ENCODE data around the gene KCTD11.
"Not testable (repeated sequence)": the region's sequence is repeated elsewhere in the genome, so short reads cannot be mapped to it uniquely, and the experiment has no call there.

KCTD11 gene

DNA sequence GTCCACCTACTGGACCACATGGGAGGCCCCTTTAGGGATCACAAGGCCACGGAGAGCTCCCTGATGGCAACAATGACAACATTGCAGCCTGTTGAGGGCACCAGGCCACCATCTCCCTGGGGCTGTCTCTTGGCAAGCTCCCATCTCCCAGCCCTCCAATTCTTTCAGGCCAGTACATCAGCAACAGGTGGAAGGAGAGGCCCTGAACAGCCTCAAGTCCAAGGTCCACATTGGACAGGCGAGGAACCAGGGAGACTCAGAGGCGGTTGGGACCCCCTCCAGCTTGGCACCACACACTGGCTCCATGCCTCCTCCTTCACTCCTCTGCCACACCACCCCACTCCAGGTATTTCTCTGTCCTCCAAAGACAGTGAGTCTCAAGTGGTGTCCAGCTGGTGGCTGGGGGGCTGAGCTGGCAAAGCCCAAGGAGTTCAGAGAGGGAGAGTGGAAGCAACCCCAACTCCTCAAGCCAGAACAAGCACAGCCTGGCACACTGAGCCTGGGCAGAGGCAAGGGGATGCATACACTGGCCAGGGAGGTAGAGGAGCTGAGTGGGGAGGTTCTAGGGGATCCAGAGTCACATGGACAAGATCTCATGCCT, 16.9 kb upstream of the KCTD11 start:
- H2AFZ ChIP-seq (ENCODE audit: low read depth, low read length): no peak overlapping the region
- H3K27ac ChIP-seq (ENCODE audit: low read length): no peak overlapping the region
- no peak overlapping the region for H3K4me3 ChIP-seq (ENCODE audit: low read length)
- H3K9me3 ChIP-seq (ENCODE audit: insufficient read depth, low read length): no peaks in the 10 kb centered on the region
- peaks cover 4% of the 10 kb centered on the region for H3K36me3 ChIP-seq (replicated peaks; ENCODE audit: low read depth, low read length)
- no peaks in the 10 kb centered on the region for H4K20me1 ChIP-seq (ENCODE audit: insufficient read depth, low read length)
- TF ChIP-seq, protein P1, sequence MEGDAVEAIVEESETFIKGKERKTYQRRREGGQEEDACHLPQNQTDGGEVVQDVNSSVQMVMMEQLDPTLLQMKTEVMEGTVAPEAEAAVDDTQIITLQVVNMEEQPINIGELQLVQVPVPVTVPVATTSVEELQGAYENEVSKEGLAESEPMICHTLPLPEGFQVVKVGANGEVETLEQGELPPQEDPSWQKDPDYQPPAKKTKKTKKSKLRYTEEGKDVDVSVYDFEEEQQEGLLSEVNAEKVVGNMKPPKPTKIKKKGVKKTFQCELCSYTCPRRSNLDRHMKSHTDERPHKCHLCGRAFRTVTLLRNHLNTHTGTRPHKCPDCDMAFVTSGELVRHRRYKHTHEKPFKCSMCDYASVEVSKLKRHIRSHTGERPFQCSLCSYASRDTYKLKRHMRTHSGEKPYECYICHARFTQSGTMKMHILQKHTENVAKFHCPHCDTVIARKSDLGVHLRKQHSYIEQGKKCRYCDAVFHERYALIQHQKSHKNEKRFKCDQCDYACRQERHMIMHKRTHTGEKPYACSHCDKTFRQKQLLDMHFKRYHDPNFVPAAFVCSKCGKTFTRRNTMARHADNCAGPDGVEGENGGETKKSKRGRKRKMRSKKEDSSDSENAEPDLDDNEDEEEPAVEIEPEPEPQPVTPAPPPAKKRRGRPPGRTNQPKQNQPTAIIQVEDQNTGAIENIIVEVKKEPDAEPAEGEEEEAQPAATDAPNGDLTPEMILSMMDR (IDR thresholded peaks at IDR 0.05; ENCODE audit: low read depth, low read length): no peak
- TF ChIP-seq EZH2phosphoT487 (IDR thresholded peaks at IDR 0.05; ENCODE audit: low read depth): no peak
- no peak overlapping the region for H3K9ac ChIP-seq (ENCODE audit: low read length)
- peaks cover 9% of the 10 kb centered on the region for H3K79me2 ChIP-seq (ENCODE audit: low read length)
- H3K4me1 ChIP-seq (ENCODE audit: low read length): peaks cover 37% of the 10 kb centered on the region
- no peaks in the 10 kb centered on the region for H3K27me3 ChIP-seq (ENCODE audit: low read depth, low read length)
- H3K4me2 ChIP-seq (ENCODE audit: low read length): no peak overlapping the region

DNA sequence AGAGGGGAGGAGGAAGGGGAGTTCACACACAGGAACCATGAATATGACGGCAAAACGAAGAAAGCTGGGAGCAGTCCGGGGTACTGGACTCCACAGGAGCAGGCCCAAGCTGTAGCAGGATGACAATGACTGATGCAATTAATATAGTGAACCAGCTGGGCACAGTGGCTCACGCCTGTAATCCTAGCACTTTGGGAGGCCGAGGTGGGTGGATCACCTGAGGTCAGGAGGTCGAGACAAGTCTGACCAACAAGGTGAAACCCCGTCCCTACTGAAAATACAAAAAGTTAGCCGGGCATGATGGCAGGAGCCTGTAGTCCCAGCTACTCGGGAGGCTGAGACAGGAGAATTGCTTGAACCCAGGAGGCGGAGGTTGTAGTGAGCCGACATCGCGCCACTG, 16.2 kb upstream of the KCTD11 start:
- not testable (repeated sequence) for H3K79me2 ChIP-seq (ENCODE audit: low read length); H4K20me1 ChIP-seq (ENCODE audit: insufficient read depth, low read length); H2AFZ ChIP-seq (ENCODE audit: low read depth, low read length); H3K36me3 ChIP-seq (replicated peaks; ENCODE audit: low read depth, low read length); H3K27me3 ChIP-seq (ENCODE audit: low read depth, low read length); H3K9me3 ChIP-seq (ENCODE audit: insufficient read depth, low read length)
- peak overlapping the region; percentile 92; the same call in 1 of the 2 replicates for H3K9ac ChIP-seq (ENCODE audit: low read length)
- peak overlapping the region; percentile 14; the same call in 1 of the 2 replicates for H3K27ac ChIP-seq (ENCODE audit: low read length)
- peak overlapping the region; percentile 99 for H3K4me3 ChIP-seq (ENCODE audit: low read length)
- peaks cover 34% of the 10 kb centered on the region for H3K4me1 ChIP-seq (ENCODE audit: low read length)
- H3K4me2 ChIP-seq (ENCODE audit: low read length): peak overlapping the region; percentile 96

DNA sequence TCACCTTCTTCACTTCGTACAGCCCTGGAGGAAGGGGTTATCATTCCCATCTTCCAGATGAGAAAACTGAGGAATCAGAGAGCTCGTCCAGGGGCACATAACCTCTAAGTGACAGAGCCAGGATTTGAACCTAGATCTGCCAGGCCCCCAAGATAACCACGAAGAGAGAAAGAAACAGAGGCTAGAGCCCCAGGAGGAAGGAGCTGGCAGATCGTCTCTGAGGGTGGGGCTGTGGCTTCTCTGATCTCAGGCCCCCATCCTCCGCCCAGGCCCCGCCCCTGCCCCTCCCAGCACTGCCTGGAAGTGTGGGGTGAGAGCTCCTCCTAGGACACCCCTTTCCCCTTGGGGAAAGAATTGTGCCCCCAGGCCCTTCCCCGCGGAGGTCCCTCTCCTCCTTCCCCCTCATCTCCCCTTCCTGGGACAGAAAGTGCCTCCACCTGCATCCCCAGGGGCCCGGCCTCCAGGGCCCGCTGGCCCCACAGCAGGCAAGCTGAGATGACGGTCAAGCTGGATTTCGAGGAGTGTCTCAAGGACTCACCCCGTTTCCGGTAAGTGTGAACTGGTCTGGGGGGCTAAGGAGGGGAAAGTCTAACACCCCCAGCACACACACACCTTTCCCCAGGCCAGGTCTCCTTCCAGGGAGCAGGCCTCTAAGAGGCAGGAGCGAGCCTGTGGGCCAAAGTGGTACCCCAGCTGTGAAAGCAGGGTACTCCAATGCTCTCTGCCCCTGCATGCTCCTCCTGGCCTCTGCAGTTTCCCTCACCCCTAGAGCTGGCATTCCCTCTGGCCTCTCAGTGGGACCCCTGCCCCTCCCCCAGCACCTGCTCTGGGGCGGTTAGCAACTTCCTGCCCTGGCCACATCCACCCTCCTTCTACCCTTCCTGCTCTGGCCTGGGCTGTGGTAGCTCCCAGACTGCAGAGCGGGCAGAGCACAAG, 15.5 kb upstream of the KCTD11 start, which contains the start of gene ACAP1:
ACAP1 (plus strand) TSS at position 290 of the 936 bp plus-strand sequence; CDS start at position 496, 206 bp downstream.
- H3K4me1 ChIP-seq (ENCODE audit: low read length): peaks cover 26% of the 10 kb centered on the region
- no peaks in the 10 kb centered on the region for H3K9me3 ChIP-seq (ENCODE audit: insufficient read depth, low read length)
- H3K27ac ChIP-seq (ENCODE audit: low read length): peak within 1 kb of the TSS; percentile 63
- peaks cover 9% of the 10 kb centered on the region for H3K79me2 ChIP-seq (ENCODE audit: low read length)
- H3K4me3 ChIP-seq (ENCODE audit: low read length): peak within 1 kb of the TSS; percentile 99
- TF ChIP-seq EZH2phosphoT487 (IDR thresholded peaks at IDR 0.05; ENCODE audit: low read depth): no peak
- TF ChIP-seq, protein P1 (IDR thresholded peaks at IDR 0.05; ENCODE audit: low read depth, low read length): no peak; the same call in 1 of the 2 replicates
- H3K36me3 ChIP-seq (replicated peaks; ENCODE audit: low read depth, low read length): peaks cover 4% of the 10 kb centered on the region
- H3K27me3 ChIP-seq (ENCODE audit: low read depth, low read length): no peaks in the 10 kb centered on the region
- peak within 1 kb of the TSS; percentile 52; the same call in 1 of the 2 replicates for H2AFZ ChIP-seq (ENCODE audit: low read depth, low read length)
- H3K4me2 ChIP-seq (ENCODE audit: low read length): peak within 1 kb of the TSS; percentile 96
- no peaks in the 10 kb centered on the region for H4K20me1 ChIP-seq (ENCODE audit: insufficient read depth, low read length)
- peak within 1 kb of the TSS; percentile 92 for H3K9ac ChIP-seq (ENCODE audit: low read length)

DNA sequence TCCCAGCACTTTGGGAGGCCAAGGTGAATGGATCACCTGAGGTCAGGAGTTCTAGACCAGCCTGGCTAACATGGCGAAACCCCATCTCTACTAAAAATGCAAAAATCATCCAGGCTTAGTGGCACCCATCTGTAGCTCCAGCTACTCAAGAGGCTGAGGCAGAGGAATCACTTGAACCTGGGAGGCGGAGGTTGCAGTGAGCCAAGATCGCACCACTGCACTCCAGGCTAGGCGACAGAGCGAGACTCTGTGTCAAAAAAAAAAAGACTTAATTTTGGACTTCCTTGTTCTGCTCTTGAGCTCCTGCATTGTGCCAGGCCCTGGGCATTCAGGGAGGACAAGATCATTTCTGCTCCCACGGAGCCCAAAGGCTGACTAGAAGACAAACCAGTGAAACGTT, 14.4 kb upstream of the KCTD11 start:
- H3K4me2 ChIP-seq (ENCODE audit: low read length): peak overlapping the region; percentile 96; the same call in 1 of the 2 replicates
- H3K9ac ChIP-seq (ENCODE audit: low read length): not testable (repeated sequence)

DNA sequence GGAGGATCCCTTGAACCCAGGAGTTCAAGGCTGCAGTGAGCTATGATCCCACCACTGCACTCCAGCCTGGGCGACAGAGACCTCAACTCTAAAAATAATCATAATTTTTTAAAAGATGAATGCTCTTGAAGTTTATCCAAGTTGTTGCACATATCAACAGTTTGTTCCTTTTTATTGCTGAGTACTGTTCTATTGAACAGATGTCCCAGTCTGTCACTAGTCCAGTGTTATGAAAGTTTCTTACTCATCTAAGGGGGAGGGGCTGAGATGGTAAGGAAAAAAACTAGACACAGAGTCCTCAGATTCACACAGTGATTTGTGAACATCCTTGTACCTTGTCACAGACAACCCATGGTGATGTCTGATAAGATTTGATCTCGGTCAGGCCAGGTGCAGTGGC, 11.8 kb upstream of the KCTD11 start:
- peaks cover 9% of the 10 kb centered on the region for H3K79me2 ChIP-seq (ENCODE audit: low read length)
- H3K9me3 ChIP-seq (ENCODE audit: insufficient read depth, low read length): no peaks in the 10 kb centered on the region
- H3K36me3 ChIP-seq (replicated peaks; ENCODE audit: low read depth, low read length): peaks cover 4% of the 10 kb centered on the region
- H3K4me2 ChIP-seq (ENCODE audit: low read length): no peak overlapping the region
- no peak overlapping the region for H3K4me3 ChIP-seq (ENCODE audit: low read length)
- no peak overlapping the region for H2AFZ ChIP-seq (ENCODE audit: low read depth, low read length)
- no peaks in the 10 kb centered on the region for H3K27me3 ChIP-seq (ENCODE audit: low read depth, low read length)
- peaks cover 15% of the 10 kb centered on the region for H3K4me1 ChIP-seq (ENCODE audit: low read length)
- TF ChIP-seq EZH2phosphoT487 (IDR thresholded peaks at IDR 0.05; ENCODE audit: low read depth): no peak
- TF ChIP-seq, protein P1 (IDR thresholded peaks at IDR 0.05; ENCODE audit: low read depth, low read length): no peak
- no peak overlapping the region for H3K9ac ChIP-seq (ENCODE audit: low read length)
- no peak overlapping the region for H3K27ac ChIP-seq (ENCODE audit: low read length)
- no peaks in the 10 kb centered on the region for H4K20me1 ChIP-seq (ENCODE audit: insufficient read depth, low read length)

More for the DNA sequence above, 14.4 kb upstream of the KCTD11 start:
- H3K27ac ChIP-seq (ENCODE audit: low read length); H3K36me3 ChIP-seq (replicated peaks; ENCODE audit: low read depth, low read length); H3K79me2 ChIP-seq (ENCODE audit: low read length); H2AFZ ChIP-seq (ENCODE audit: low read depth, low read length); H3K9me3 ChIP-seq (ENCODE audit: insufficient read depth, low read length); H3K4me3 ChIP-seq (ENCODE audit: low read length); H3K27me3 ChIP-seq (ENCODE audit: low read depth, low read length); H4K20me1 ChIP-seq (ENCODE audit: insufficient read depth, low read length): not testable (repeated sequence)
- peaks cover 15% of the 10 kb centered on the region for H3K4me1 ChIP-seq (ENCODE audit: low read length)
